CD4-positive, alpha-beta T cell treated with Interleukin-17A for 4 hours (primary cell): ENCODE results near the gene KRTAP5-7.
"Not testable (repeated sequence)": the region's sequence is repeated elsewhere in the genome, so short reads cannot be mapped to it uniquely, and the experiment has no call there.

ENCODE experiments used
- DNase-seq: peaks from one replicate; pipeline ENCODE4 v3.0.0-alpha.2; 2020; ENCODE audit warnings: mixed read lengths

The KRTAP5-7 gene

DNA sequence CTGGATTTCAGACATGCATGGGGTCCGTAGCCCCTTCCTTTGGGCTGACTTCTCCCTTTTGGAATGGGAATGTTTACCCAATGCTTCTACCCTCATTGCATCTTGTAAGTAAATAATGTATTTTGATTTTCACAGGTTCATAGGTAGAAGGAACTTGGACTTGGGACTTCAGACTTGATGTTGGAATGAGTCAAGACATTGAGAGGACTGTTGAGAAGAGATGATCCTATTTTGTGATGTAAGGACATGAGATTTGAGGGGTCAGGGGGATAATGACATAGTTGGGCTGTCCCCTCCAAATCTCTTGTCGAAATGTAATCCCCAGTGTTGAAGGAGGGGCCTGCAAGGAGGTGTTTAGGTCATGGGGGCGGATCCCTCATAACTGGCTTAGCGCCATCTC lies 37.4 kb downstream of the KRTAP5-7 start:
- no peak for DNase-seq

DNA sequence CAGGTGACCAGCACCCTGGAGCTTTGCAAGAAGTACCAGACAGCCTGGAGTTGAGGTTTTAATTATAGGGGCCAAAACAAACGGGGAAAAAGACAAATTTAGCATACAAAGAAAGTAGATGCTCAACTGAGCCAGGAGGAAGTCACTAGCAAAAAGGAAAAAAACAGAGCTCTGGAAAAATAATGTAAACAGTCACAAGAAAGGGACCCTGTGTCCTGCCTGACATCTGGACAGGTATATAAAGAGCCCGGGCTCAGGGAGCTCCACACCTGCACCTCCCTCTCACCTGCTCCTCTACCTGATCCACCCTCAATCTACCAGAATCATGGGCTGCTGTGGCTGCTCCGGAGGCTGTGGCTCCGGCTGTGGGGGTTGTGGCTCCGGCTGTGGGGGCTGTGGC lies 38.2 kb downstream of the KRTAP5-7 start, which contains the start of gene KRTAP5-10:
TSS of gene KRTAP5-10 (plus strand) at position 301 of the 400 bp plus-strand sequence. CDS start at position 326, 25 bp downstream.
- no peak for DNase-seq

- DNase-seq: no peak
Measured at GRCh38 chr11:71566081-71566620, 39.1 kb downstream of the KRTAP5-7 start.

DNA sequence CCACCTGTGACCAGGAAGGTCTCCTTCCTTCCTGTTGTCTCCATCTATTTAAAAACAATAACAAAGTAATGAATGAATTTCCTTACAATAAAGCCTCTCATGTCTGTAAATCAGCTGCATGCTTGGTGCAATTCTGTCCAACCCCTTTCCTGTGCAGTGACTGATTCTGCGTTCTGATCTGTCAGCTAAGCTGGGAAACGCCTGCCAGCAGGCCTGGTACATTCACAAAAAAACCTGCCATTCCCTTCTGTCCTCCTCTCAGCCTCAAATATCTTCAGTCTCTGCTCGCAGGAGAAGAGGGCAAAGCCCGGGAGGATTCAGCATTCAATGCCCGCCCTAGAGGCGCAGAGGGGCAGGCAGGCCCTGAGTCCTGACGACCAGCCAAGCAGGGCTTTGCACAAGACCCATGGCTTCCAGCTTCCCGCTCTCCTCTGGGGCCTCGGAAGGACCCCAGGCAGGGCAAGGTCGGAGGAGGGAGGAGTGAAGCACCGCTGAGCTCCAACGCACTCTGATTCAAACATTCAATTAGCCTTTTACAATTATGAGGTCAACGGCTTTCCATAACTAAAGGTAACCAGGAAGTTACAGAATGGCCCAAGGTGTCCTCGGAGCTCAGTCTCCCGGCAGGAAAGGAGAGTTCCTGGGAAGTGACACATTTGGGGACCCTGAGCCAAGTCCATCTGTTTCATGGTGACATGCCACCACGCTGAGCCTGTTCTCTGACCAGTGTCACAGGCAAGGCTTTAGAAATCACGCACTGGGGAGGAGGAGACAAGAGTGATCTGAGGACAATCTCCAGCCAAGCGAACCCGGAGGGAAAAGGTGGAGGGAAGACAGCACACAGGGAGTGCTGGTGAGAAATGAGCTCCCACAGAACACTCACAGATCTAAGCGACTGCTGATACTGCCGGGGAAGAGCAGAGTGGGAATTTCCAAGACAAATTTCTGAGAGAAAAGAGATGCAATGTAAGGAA lies 39.8 kb downstream of the KRTAP5-7 start:
- not testable (repeated sequence) for DNase-seq

DNA sequence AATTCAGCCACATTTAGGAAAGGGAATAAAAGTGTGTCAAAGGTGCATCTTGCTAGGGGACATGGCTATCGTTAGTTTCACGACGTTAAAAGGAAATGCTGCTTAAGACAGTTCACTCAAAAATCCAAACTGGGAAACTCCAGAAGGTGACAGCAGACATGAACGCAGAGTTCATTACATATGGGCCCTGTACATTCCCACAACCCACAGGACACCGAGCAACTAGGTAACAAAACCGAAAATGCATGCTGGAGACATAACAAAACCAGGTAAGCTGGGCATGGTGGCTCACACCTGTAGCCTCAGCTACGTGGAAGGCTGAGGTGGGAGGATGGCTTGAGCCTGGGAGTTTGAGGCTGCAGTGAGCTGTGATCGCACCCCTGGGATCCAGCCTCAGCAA lies 40.6 kb downstream of the KRTAP5-7 start:
- not testable (repeated sequence) for DNase-seq

- no peak for DNase-seq
Measured at GRCh38 chr11:71568704-71569349, 41.8 kb downstream of the KRTAP5-7 start.

DNA sequence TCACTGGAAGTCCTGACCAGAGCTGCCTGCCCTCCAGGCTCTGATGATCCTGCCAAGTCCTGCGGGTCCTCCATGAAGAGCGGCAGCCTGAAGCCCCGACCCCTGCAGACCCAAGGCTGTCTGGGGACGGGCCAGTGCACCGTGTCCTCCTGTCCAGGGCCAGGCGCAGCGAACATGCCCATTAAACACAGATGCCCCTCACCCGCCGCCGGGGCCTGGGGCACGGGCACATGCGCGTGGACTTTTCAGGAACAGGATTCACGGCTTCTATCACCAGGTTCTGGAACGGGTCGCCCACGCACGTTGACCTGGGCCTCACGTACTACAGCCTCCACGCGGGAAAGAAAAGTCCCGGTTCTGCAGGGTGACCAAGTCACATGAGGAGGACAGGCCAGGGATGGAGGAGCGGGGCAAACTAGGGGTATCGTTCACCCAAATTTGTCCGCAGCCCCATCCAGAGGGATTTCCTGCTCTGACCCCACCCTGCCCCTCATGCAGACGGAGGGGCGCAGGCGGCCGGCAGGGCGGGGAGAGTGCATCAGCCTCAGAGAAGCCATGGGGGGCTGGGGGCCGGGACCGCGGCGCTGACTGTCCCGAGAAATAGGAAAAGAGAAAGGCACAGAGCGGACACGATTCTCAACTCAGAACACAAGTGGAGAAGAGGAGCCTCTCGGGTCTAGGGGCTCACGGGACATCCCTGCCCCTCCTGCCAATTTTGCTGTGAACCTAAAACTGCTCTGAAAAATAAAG lies 44.2 kb downstream of the KRTAP5-7 start:
- not testable (repeated sequence) for DNase-seq

DNA sequence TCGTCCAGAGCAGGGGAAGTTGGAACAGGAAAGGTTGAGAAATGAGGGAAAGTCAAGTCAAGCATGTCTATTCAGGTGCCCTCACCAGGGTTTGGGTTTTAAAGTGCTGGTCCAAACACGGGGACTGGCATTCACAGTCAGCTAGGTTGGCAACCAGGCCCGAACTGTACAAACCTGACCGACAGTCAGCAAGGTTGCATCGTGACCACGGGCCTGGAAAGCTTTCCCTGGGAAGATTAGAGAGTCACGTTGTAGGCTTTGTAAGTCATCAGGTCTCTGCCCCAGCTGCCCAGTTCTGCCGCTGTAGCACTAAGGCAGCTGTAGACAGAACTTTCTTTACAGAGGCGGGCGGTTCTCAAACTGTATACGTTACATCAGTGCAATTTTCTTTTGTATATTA lies 45.7 kb downstream of the KRTAP5-7 start:
- DNase-seq: no peak

DNA sequence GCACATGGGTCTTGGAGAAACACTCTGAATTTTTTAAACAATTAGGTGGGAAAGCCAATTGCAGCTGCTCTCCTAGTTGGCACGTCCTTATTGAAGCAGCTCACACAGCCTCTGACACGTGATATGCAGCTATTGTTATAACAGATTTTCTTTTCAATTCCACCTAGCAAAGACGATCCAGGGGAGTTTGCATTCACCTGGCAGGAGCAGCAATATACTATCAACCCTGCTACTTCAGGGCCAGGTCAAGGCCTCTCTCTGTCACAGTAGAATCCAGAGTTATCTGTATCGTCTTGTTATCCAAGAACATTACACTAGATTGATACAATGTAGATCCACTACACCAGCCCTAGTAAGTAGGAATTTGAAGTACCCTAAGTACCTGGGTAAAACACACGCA lies 47.4 kb downstream of the KRTAP5-7 start:
- no peak for DNase-seq

GRCh38 chr11:71575723-71576424 lies 48.8 kb downstream of the KRTAP5-7 start:
- DNase-seq: no peak

DNA sequence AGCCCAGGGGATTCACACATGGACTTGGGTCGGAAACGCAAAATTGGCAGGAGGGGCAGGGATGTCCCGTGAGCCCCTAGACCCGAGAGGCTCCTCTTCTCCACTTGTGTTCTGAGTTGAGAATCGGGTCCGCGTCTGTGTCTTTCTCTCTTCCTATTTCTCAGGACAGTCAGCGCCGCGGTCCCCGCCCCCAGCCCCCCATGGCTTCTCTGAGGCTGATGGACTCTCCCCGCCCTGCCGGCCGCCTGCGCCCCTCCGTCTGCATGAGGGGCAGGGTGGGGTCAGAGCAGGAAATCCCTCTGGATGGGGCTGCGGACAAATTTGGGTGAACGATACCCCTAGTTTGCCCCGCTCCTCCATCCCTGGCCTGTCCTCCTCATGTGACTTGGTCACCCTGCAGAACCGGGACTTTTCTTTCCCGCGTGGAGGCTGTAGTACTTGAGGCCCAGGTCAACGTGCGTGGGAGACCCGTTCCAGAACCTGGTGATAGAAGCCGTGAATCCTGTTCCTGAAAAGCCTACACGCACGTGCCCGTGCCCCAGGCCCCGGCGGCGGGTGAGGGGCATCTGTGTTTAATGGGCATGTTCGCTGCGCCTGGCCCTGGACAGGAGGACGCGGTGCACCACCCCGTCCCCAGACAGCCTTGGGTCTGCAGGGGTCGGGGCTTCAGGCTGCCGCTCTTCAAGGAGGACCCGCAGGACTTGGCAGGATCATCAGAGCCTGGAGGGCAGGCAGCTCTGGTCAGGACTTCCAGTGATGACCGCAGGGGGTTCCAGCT lies 49.8 kb downstream of the KRTAP5-7 start:
- not testable (repeated sequence) for DNase-seq

DNA sequence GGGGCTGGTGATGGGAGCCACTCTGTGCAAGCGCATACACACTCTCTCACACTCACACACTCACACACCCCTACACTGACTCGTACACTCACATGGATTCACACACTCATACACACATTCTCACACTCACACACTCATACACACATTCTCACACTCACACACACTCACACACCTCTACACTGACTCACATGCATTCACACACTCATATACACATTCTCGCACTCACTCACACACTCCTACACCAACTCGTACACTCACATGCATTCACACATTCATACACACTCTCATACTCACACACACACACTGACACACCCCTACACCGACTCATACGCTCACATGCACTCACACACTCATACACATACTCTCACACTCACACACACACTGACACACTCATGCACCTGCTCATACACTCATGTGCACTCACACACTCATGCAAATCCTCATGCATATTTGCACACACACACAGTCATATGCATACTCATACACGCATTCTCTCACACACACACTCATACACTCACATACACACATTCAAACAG lies 50.5 kb downstream of the KRTAP5-7 start:
- DNase-seq: no peak
